HL-60 (cell line): ENCODE results near the gene HS1BP3.

Experiments used
- DNase-seq, 2 experiments: peaks; one replicate each; pipeline ENCODE4 v3.0.0-alpha.2; 2010 to 2020; ENCODE audit warnings: low read depth in 1 of 2, low spot score in 1 of 2
- H3K27ac ChIP-seq: fragments of 250-450 bp; sonication (Bioruptor Pico); replicated peaks from 2 replicates; pipeline ENCODE4 v1.5.1; 2020; ENCODE audit warnings: mild to moderate bottlenecking, moderate library complexity
- H3K27me3 ChIP-seq: fragments of 250-450 bp; sonication (Bioruptor Pico); 2 replicates; pipeline ENCODE4 v1.5.1; 2021; ENCODE audit warnings: mild to moderate bottlenecking, moderate library complexity; ENCODE audit not compliant: insufficient read depth, poor library complexity, severe bottlenecking
- H3K4me3 ChIP-seq: replicated peaks from 2 replicates; pipeline ENCODE4 v1.5.1; 2011; ENCODE audit warnings: mild to moderate bottlenecking, control low read depth, low read length; ENCODE audit not compliant: insufficient read depth
- CTCF ChIP-seq: IDR thresholded peaks from one replicate; pipeline ENCODE4 v1.5.1; 2011; ENCODE audit warnings: low read length, control low read depth, inconsistent platforms; ENCODE audit not compliant: insufficient read depth
- GABPA ChIP-seq: IDR thresholded peaks from 2 replicates; pipeline ENCODE4 v1.6.1; 2012; ENCODE audit warnings: low read depth
- POLR2AphosphoS5 ChIP-seq: IDR thresholded peaks from 2 replicates; pipeline ENCODE4 v1.6.1; 2012; ENCODE audit warnings: low read depth
- REST ChIP-seq: IDR thresholded peaks from 2 replicates; pipeline ENCODE4 v1.6.1; 2012; ENCODE audit warnings: low read depth; ENCODE audit not compliant: insufficient replicate concordance
- SPI1 ChIP-seq: IDR thresholded peaks from 2 replicates; pipeline ENCODE4 v1.6.1; 2012; ENCODE audit warnings: low read depth, mild to moderate bottlenecking, borderline replicate concordance

Gene HS1BP3

GRCh38 chr2:20607446-20607845, 43.5 kb downstream of the HS1BP3 start:
- DNase-seq = no peak
- no peak overlapping the region for H3K27ac ChIP-seq
- no peaks in the 10 kb centered on the region for H3K27me3 ChIP-seq
- TF ChIP-seq REST (no peak), CTCF (no peak), POLR2AphosphoS5 (no peak), GABPA (no peak), SPI1 (no peak)
- H3K4me3 ChIP-seq = no peak overlapping the region

- Histone ChIP-seq H3K27me3 (no peaks in the 10 kb centered on the region), H3K4me3 (no peak overlapping the region)
- TF ChIP-seq SPI1 = no peak
- TF ChIP-seq POLR2AphosphoS5 = no peak
- TF ChIP-seq GABPA = no peak
Observed at GRCh38 chr2:20606198-20606597, 44.7 kb downstream of the HS1BP3 start.

GRCh38 chr2:20604951-20605381, 45.9 kb downstream of the HS1BP3 start:
- no peak for TF ChIP-seq CTCF
- TF ChIP-seq GABPA = no peak
- no peak for TF ChIP-seq POLR2AphosphoS5
- TF ChIP-seq REST = no peak
- no peak for TF ChIP-seq SPI1
- no peak overlapping the region for H3K27ac ChIP-seq
- H3K4me3 ChIP-seq = no peak overlapping the region
- H3K27me3 ChIP-seq = peaks cover 2% of the 10 kb centered on the region
- no peak for DNase-seq

More at GRCh38 chr2:20606198-20606597, 44.7 kb downstream of the HS1BP3 start:
- H3K27ac ChIP-seq = no peak overlapping the region
- no peak for DNase-seq

- DNase-seq = no peak
- no peak overlapping the region for H3K27ac ChIP-seq
- H3K4me3 ChIP-seq = no peak overlapping the region
- no peak for TF ChIP-seq CTCF
- TF ChIP-seq REST = no peak
- no peak for TF ChIP-seq POLR2AphosphoS5
- TF ChIP-seq GABPA = no peak
- no peak for TF ChIP-seq SPI1
- peaks cover 2% of the 10 kb centered on the region for H3K27me3 ChIP-seq
Observed at GRCh38 chr2:20604401-20604911, 46.4 kb downstream of the HS1BP3 start.
